Keratinocyte (primary cell): ENCODE measurements around the gene RIN3. TPM values are rescaled to one million over a fixed set of nuclear protein-coding genes. Genes with fewer than 3 reads are reported as not detected.

ENCODE experiments used
- DNase-seq: peaks from one replicate; pipeline ENCODE4 v3.0.0-alpha.2; 2011; ENCODE audit warnings: low read depth, missing footprints, low spot score
- FAIRE-seq: peaks from 2 replicates; lab custom pipeline; 2011; peaks lifted over from hg19 to GRCh38; lab: Jason Lieb, UNC
- H2AFZ ChIP-seq: 2 replicates; pipeline ENCODE4 v1.6.0; 2012; ENCODE audit warnings: low read length, control low read depth, inconsistent platforms; ENCODE audit not compliant: control insufficient read depth
- H3K27ac ChIP-seq: 2 replicates; pipeline ENCODE4 v1.5.1; 2011; ENCODE audit warnings: low read length; ENCODE audit not compliant: control insufficient read depth, insufficient read depth
- H3K27me3 ChIP-seq: 3 replicates; pipeline ENCODE4 v1.6.0; 2011; ENCODE audit warnings: low read length; ENCODE audit not compliant: control insufficient read depth, insufficient read depth; ENCODE audit errors: extremely low read depth
- H3K36me3 ChIP-seq, 2 experiments: 2 replicates in 1 of 2; 3 replicates in 1 of 2; pipeline ENCODE4 v1.5.1; 2011; ENCODE audit warnings: low read length in 2 of 2, mild to moderate bottlenecking in 1 of 2; ENCODE audit not compliant: control insufficient read depth in 2 of 2, insufficient read depth in 2 of 2; ENCODE audit errors: extremely low read depth in 1 of 2
- H3K4me1 ChIP-seq: 3 replicates; pipeline ENCODE4 v1.5.1; 2011; ENCODE audit warnings: low read length; ENCODE audit not compliant: control insufficient read depth, insufficient read depth; ENCODE audit errors: extremely low read depth
- H3K4me2 ChIP-seq: 3 replicates; pipeline ENCODE4 v1.6.0; 2011; ENCODE audit warnings: low read depth, low read length; ENCODE audit not compliant: control insufficient read depth, insufficient read depth; ENCODE audit errors: extremely low read depth
- H3K4me3 ChIP-seq, 3 experiments: fragments of 200-600 bp in 1 of 3; sonication (generic) in 1 of 3; 2 replicates in 2 of 3; 3 replicates in 1 of 3; pipeline ENCODE4 v1.5.1; 2011 to 2016; ENCODE audit warnings: low read length in 3 of 3, mild to moderate bottlenecking in 3 of 3, control low read depth in 2 of 3, inconsistent platforms in 1 of 3, low read depth in 1 of 3, mixed read lengths in 1 of 3, mixed run types in 1 of 3, moderate library complexity in 1 of 3; ENCODE audit not compliant: control insufficient read depth in 2 of 3, insufficient read depth in 2 of 3; ENCODE audit errors: extremely low read depth in 1 of 3
- H3K79me2 ChIP-seq: 2 replicates; pipeline ENCODE4 v1.6.0; 2012; ENCODE audit warnings: low read length; ENCODE audit not compliant: control insufficient read depth, insufficient read depth
- H3K9ac ChIP-seq: 3 replicates; pipeline ENCODE4 v1.6.0; 2011; ENCODE audit warnings: low read length; ENCODE audit not compliant: control insufficient read depth, insufficient read depth; ENCODE audit errors: extremely low read depth
- H3K9me1 ChIP-seq: 3 replicates; pipeline ENCODE4 v1.6.0; 2011; ENCODE audit warnings: low read length; ENCODE audit not compliant: control insufficient read depth, insufficient read depth; ENCODE audit errors: extremely low read depth
- H3K9me3 ChIP-seq: 2 replicates; pipeline ENCODE4 v1.5.1; 2012; ENCODE audit warnings: low read depth, low read length; ENCODE audit not compliant: control insufficient read depth
- H4K20me1 ChIP-seq: 3 replicates; pipeline ENCODE4 v1.6.0; 2011; ENCODE audit warnings: low read length; ENCODE audit not compliant: control insufficient read depth, insufficient read depth; ENCODE audit errors: extremely low read depth
- CTCF ChIP-seq, 3 experiments: IDR thresholded peaks in 1 of 3; conservative IDR thresholded peaks in 1 of 3; optimal IDR thresholded peaks in 1 of 3; 2 replicates in 2 of 3; 3 replicates in 1 of 3; pipeline versions ENCODE3 to v1.5.1; 2011; ENCODE audit warnings: low read length in 3 of 3, mild to moderate bottlenecking in 3 of 3, moderate library complexity in 2 of 3, control low read depth in 1 of 3, inconsistent platforms in 1 of 3; ENCODE audit not compliant: insufficient read depth in 2 of 3; ENCODE audit errors: extremely low read depth in 1 of 3
- EZH2 ChIP-seq: IDR thresholded peaks from one replicate; pipeline ENCODE4 v1.6.1; 2012; ENCODE audit warnings: inconsistent platforms, mild to moderate bottlenecking, low read length, moderate library complexity
- dilution Hi-C: fragments of 300-500 bp; cut with MboI; formaldehyde crosslinking; loops from one replicate; pipeline ENCODE4 v1.7.0; 2020; ENCODE audit warnings: low sequenced_read_pairs; ENCODE audit not compliant: extremely low pct_ligation_motif_present
- polyA plus RNA-seq, 5 experiments: library from polyadenylated mRNA; depleted of rRNA in 3 of 5; stranded (reverse) in 3 of 5; stranded (forward) in 1 of 5; unstranded in 1 of 5; fragments of >200 nt; gene quantifications; 1 replicate in 1 of 5; 2 replicates in 3 of 5; 3 replicates in 1 of 5; pipeline versions ENCODE4 v1.2.1 to v1.2.3, GENCODE V29; 2011 to 2012; ENCODE audit warnings: missing spikeins in 2 of 5, low read depth in 1 of 5, low replicate concordance in 1 of 5

RIN3 gene
- polyA plus RNA-seq, 1 donor (not counting 4 experiments of a cell fraction or from before 2014, with no cell fraction given) = 1.2 TPM

DNA sequence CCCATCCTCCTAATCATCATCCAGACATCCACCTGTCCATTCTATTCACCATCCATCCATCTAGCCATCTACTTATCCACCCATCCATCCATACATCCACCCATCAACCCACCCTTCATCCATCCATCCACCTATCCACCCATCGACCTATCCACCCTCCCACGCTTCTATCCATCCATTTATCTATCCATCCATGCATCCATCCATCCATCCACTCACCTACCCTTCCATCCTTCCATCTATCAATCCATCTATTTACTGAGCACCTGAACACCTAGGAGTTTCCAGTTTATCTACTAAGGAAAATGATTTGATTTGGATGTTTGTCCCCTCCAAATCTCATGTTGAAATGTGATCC lies 7.5 kb downstream of the RIN3 start:
- no peak overlapping the region for H3K9ac ChIP-seq
- H4K20me1 ChIP-seq = no peaks in the 10 kb centered on the region
- FAIRE-seq (no peak), DNase-seq (no peak)
- H3K36me3 ChIP-seq = no peaks in the 10 kb centered on the region
- H2AFZ ChIP-seq = no peak overlapping the region
- H3K4me3 ChIP-seq = no peak overlapping the region
- no peaks in the 10 kb centered on the region for H3K9me1 ChIP-seq
- H3K4me2 ChIP-seq = no peak overlapping the region
- dilution Hi-C loops = no loop called here
- no peaks in the 10 kb centered on the region for H3K4me1 ChIP-seq
- TF ChIP-seq EZH2 = no peak
- TF ChIP-seq CTCF (optimal IDR thresholded peaks at IDR 0.05 in 1 of 3, IDR thresholded peaks at IDR 0.05 in 1 of 3, conservative IDR thresholded peaks at IDR 0.05 in 1 of 3; ENCODE audit: extremely low read depth in 1 of 3, insufficient read depth in 2 of 3, low read length in 3 of 3) = no peak
- H3K27ac ChIP-seq = no peak overlapping the region
- H3K27me3 ChIP-seq = no peaks in the 10 kb centered on the region
- no peaks in the 10 kb centered on the region for H3K9me3 ChIP-seq
- peaks cover 13% of the 10 kb centered on the region for H3K79me2 ChIP-seq

DNA sequence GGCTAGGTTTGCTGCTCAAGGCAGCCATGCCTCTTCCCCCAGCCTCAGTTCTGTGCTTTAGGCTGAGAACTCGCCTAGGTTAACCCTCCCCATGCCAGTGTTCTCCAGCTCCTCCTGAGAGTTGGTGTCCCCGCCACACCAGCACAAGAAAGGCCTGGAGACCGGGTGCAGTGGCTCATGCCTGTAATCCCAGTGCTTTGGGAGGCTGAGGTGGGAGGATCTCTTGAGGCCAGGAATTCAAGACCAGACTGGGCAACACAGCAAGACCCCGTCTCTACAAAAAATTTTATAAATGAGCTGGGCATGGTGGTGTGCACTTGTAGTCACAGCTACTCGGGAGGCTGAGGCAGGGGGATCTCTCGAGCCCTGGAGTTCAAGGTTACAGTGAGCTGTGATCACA lies 10.2 kb downstream of the RIN3 start:
- H3K9me1 ChIP-seq = no peaks in the 10 kb centered on the region
- dilution Hi-C loops = no loop called here
- peaks cover 12% of the 10 kb centered on the region for H3K79me2 ChIP-seq
- no peaks in the 10 kb centered on the region for H4K20me1 ChIP-seq
- TF ChIP-seq EZH2 = no peak
- TF ChIP-seq CTCF (optimal IDR thresholded peaks at IDR 0.05 in 1 of 3, IDR thresholded peaks at IDR 0.05 in 1 of 3, conservative IDR thresholded peaks at IDR 0.05 in 1 of 3; ENCODE audit: extremely low read depth in 1 of 3, insufficient read depth in 2 of 3, low read length in 3 of 3) = no peak
- H3K36me3 ChIP-seq = no peaks in the 10 kb centered on the region
- H3K9me3 ChIP-seq = no peaks in the 10 kb centered on the region
- H3K27me3 ChIP-seq = no peaks in the 10 kb centered on the region
- no peak overlapping the region for H3K9ac ChIP-seq
- no peaks in the 10 kb centered on the region for H3K4me1 ChIP-seq
- H3K27ac ChIP-seq = no peak overlapping the region
- no peak overlapping the region for H3K4me2 ChIP-seq
- FAIRE-seq = no peak
- DNase-seq = no peak
- H2AFZ ChIP-seq = no peak overlapping the region
- no peak overlapping the region for H3K4me3 ChIP-seq
